T-helper 1 cell treated with Interleukin-12 subunit alpha and Interleukin-12 subunit beta and Interleukin-4 antibody, amounts not matched to agents 30 μg/mL and 1 μg/mL, for 36 hours (primary cell): Measurements from ENCODE around the gene F2RL1.
"Not testable (repeated sequence)": the region's sequence is repeated elsewhere in the genome, so short reads cannot be mapped to it uniquely, and the experiment has no call there.

ENCODE experiments used
- H3K27ac Mint-ChIP-seq: one replicate; pipeline ENCODE4 v1.8.0; 2021; ENCODE audit warnings: mild to moderate bottlenecking, mixed read lengths
- H3K27me3 Mint-ChIP-seq: one replicate; pipeline ENCODE4 v1.8.0; 2021; ENCODE audit warnings: low read depth, mixed read lengths
- H3K36me3 Mint-ChIP-seq: one replicate; pipeline ENCODE4 v1.8.0; 2021; ENCODE audit warnings: low read depth, mixed read lengths
- H3K4me1 Mint-ChIP-seq: one replicate; pipeline ENCODE4 v1.8.0; 2021; ENCODE audit warnings: low read depth, mixed read lengths
- H3K4me3 Mint-ChIP-seq: one replicate; pipeline ENCODE4 v1.8.0; 2021; ENCODE audit warnings: mild to moderate bottlenecking, moderate library complexity, mixed read lengths
- H3K9me3 Mint-ChIP-seq: one replicate; pipeline ENCODE4 v1.8.0; 2021; ENCODE audit warnings: mixed read lengths

F2RL1 gene

GRCh38 chr5:76818844-76819831 is at the start of gene F2RL1:
Gene F2RL1 (plus strand): TSS chr5:76819030. CDS start chr5:76819183, 153 bp downstream.
- Mint-ChIP-seq H3K4me3 (peak within 1 kb of the TSS; percentile 69), H3K27ac (no peak within 1 kb of the TSS), H3K27me3 (peaks cover 62% of the 10 kb centered on the region), H3K36me3 (no peaks in the 10 kb centered on the region), H3K9me3 (no peaks in the 10 kb centered on the region), H3K4me1 (peaks cover 6% of the 10 kb centered on the region)

- H3K4me3 Mint-ChIP-seq, H3K27ac Mint-ChIP-seq: not testable (repeated sequence)
Measured at GRCh38 chr5:76771041-76771440, 47.8 kb upstream of the F2RL1 start.

GRCh38 chr5:76771705-76772405 is 47.0 kb upstream of the F2RL1 start:
- Mint-ChIP-seq H3K27me3 (no peaks in the 10 kb centered on the region), H3K36me3 (no peaks in the 10 kb centered on the region), H3K9me3 (no peaks in the 10 kb centered on the region), H3K4me1 (peaks cover 2% of the 10 kb centered on the region), H3K4me3 (no peak overlapping the region), H3K27ac (no peak overlapping the region)

More at GRCh38 chr5:76771041-76771440, 47.8 kb upstream of the F2RL1 start:
- H3K9me3 Mint-ChIP-seq, H3K36me3 Mint-ChIP-seq, H3K27me3 Mint-ChIP-seq, H3K4me1 Mint-ChIP-seq: not testable (repeated sequence)

GRCh38 chr5:76775921-76776320 is 42.9 kb upstream of the F2RL1 start:
- H3K9me3 Mint-ChIP-seq, result no peaks in the 10 kb centered on the region
- H3K27ac Mint-ChIP-seq, result no peak overlapping the region
- H3K4me3 Mint-ChIP-seq, result no peak overlapping the region
- peaks cover 5% of the 10 kb centered on the region for H3K4me1 Mint-ChIP-seq
- no peaks in the 10 kb centered on the region for H3K27me3 Mint-ChIP-seq
- H3K36me3 Mint-ChIP-seq, result peaks cover 2% of the 10 kb centered on the region

- Mint-ChIP-seq H3K27ac (no peak overlapping the region), H3K4me3 (no peak overlapping the region), H3K9me3 (no peaks in the 10 kb centered on the region), H3K4me1 (peaks cover 5% of the 10 kb centered on the region), H3K27me3 (no peaks in the 10 kb centered on the region), H3K36me3 (peaks cover 2% of the 10 kb centered on the region)
Measured at GRCh38 chr5:76776391-76776790, 42.4 kb upstream of the F2RL1 start.

- not testable (repeated sequence) for H3K4me3 Mint-ChIP-seq, H3K4me1 Mint-ChIP-seq, H3K27me3 Mint-ChIP-seq, H3K36me3 Mint-ChIP-seq, H3K9me3 Mint-ChIP-seq, H3K27ac Mint-ChIP-seq
Measured at GRCh38 chr5:76780616-76781015, 38.2 kb upstream of the F2RL1 start.

- Mint-ChIP-seq H3K27me3 (peaks cover 8% of the 10 kb centered on the region), H3K36me3 (peaks cover 2% of the 10 kb centered on the region), H3K27ac (no peak overlapping the region), H3K4me1 (peaks cover 3% of the 10 kb centered on the region), H3K9me3 (no peaks in the 10 kb centered on the region), H3K4me3 (no peak overlapping the region)
Measured at GRCh38 chr5:76781775-76782174, 37.1 kb upstream of the F2RL1 start.

- no peaks in the 10 kb centered on the region for H3K9me3 Mint-ChIP-seq
- no peak overlapping the region for H3K27ac Mint-ChIP-seq
- H3K4me3 Mint-ChIP-seq, result no peak overlapping the region
- peaks cover 8% of the 10 kb centered on the region for H3K27me3 Mint-ChIP-seq
- H3K36me3 Mint-ChIP-seq, result peaks cover 2% of the 10 kb centered on the region
- H3K4me1 Mint-ChIP-seq, result peaks cover 3% of the 10 kb centered on the region
Measured at GRCh38 chr5:76782444-76782843, 36.4 kb upstream of the F2RL1 start.

- Mint-ChIP-seq H3K4me1 (peaks cover 19% of the 10 kb centered on the region), H3K27me3 (peaks cover 5% of the 10 kb centered on the region), H3K27ac (no peak overlapping the region), H3K36me3 (peaks cover 2% of the 10 kb centered on the region), H3K9me3 (no peaks in the 10 kb centered on the region), H3K4me3 (no peak overlapping the region)
Measured at GRCh38 chr5:76787237-76787636, 31.6 kb upstream of the F2RL1 start.

- Mint-ChIP-seq H3K27ac (no peak overlapping the region), H3K36me3 (peaks cover 2% of the 10 kb centered on the region), H3K4me1 (peaks cover 19% of the 10 kb centered on the region), H3K4me3 (no peak overlapping the region), H3K27me3 (peaks cover 5% of the 10 kb centered on the region), H3K9me3 (no peaks in the 10 kb centered on the region)
Measured at GRCh38 chr5:76788362-76788761, 30.5 kb upstream of the F2RL1 start.

- H3K4me3 Mint-ChIP-seq, result not testable (repeated sequence)
Measured at GRCh38 chr5:76789275-76789674, 29.6 kb upstream of the F2RL1 start.

GRCh38 chr5:76789991-76790581 is 28.7 kb upstream of the F2RL1 start:
- Mint-ChIP-seq H3K36me3 (peaks cover 2% of the 10 kb centered on the region), H3K4me1 (peaks cover 19% of the 10 kb centered on the region), H3K4me3 (no peak overlapping the region), H3K27me3 (no peaks in the 10 kb centered on the region), H3K27ac (peak overlapping the region; percentile 70), H3K9me3 (no peaks in the 10 kb centered on the region)

More at GRCh38 chr5:76789275-76789674, 29.6 kb upstream of the F2RL1 start:
- H3K27me3 Mint-ChIP-seq, H3K36me3 Mint-ChIP-seq, H3K9me3 Mint-ChIP-seq, H3K27ac Mint-ChIP-seq: not testable (repeated sequence)
- H3K4me1 Mint-ChIP-seq, result peaks cover 19% of the 10 kb centered on the region

- Mint-ChIP-seq H3K4me3 (no peak overlapping the region), H3K27me3 (no peaks in the 10 kb centered on the region), H3K36me3 (peaks cover 2% of the 10 kb centered on the region), H3K4me1 (peaks cover 19% of the 10 kb centered on the region), H3K27ac (peak overlapping the region; percentile 70), H3K9me3 (no peaks in the 10 kb centered on the region)
Measured at GRCh38 chr5:76790632-76791290, 28.1 kb upstream of the F2RL1 start.

- peaks cover 19% of the 10 kb centered on the region for H3K4me1 Mint-ChIP-seq
- peaks cover 2% of the 10 kb centered on the region for H3K36me3 Mint-ChIP-seq
- no peak overlapping the region for H3K4me3 Mint-ChIP-seq
- H3K9me3 Mint-ChIP-seq, result no peaks in the 10 kb centered on the region
- H3K27ac Mint-ChIP-seq, result no peak overlapping the region
- no peaks in the 10 kb centered on the region for H3K27me3 Mint-ChIP-seq
Measured at GRCh38 chr5:76791461-76791860, 27.4 kb upstream of the F2RL1 start.
